GM21723 (cell line): ENCODE measurements around the gene UBE2C.

Experiments
- ATAC-seq: cut with Tn5 transposase; IDR thresholded peaks from one replicate; pipeline ENCODE4 v1.9.1; 2021; ENCODE audit warnings: mild to moderate bottlenecking, moderate library complexity; ENCODE audit not compliant: unreplicated experiment

Gene UBE2C

DNA sequence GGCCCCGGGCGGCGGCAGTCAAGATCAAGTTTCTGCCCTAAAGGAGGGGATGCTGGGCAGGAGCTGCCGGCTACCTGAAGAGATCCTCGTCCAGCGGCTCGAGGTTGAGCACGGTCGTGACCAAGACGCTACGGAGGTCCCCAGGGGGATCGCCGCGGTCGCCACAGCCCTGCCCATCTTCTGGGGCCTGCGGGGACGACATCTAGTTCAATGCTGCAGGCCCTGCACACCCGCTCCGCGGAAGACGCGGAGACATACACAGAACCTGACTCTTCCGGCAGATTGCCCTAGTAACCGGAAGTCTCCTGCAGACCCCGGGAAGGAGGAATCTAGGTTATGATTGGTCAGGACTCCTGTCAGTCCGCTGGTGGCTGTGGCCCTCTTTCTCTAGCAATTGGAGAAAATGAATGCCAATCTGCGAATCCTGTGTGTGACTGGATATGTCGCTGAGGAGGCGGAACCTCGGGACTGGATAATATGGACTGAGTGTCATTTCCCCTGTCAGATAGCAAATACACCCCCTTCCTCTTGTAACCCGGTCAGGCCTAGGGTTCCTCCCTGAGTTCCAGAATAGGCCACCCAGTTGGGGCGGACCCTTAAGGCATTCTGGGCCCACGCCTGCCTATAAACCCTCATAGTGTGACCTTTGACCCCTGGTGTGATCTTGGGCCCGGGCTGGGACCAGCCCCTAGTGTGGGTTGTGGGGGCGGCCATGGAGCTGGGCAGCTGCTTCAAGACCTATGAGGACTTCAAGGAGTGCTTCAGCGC is 44.9 kb downstream of the UBE2C start, which contains the start of the genes ACOT8 and ZSWIM3:
ACOT8 (minus strand) TSS at position 279 of the 768 bp plus-strand sequence; CDS start at position 202, 77 bp downstream.
ZSWIM3 (plus strand) TSS at position 501 of the 768 bp plus-strand sequence; CDS start at position 713, 212 bp downstream.
- peak; percentile 93 for ATAC-seq

DNA sequence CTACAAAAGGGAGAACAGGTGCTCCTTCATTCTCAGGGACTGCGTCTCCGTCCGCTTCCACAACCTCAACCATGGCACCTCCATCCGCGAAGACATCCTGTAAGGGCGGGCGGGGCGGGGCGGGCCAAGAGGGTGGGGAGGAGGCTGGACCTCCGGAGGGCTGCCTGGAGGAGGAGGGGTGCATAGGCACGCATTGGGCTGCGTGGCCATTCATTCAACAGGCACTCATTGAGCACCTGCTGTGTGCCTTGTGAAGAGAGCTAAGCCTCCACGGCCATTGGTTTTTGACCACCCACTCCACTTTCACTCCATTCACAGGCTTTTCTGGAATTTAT is 45.4 kb downstream of the UBE2C start:
- peak; percentile 30 for ATAC-seq

DNA sequence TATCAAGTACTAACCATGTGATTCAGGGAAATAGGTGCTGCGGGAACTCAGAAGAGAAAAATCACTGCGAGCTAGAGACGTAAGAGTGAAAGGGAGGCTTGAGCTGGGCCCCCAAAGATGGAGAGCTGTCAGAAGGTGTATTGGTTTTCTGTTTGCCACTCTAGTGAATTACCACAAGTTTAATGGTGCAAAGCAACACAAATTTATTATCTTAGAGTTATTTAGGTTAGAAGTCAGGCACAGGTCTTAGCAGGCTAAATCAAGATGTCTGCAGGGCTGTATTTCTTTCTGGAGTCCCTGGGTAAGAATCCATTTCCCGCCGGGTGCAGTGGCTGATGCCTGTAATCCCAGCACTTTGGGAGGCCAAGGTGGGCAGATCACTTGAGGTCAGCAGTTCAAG is 47.5 kb downstream of the UBE2C start:
- no peak for ATAC-seq

DNA sequence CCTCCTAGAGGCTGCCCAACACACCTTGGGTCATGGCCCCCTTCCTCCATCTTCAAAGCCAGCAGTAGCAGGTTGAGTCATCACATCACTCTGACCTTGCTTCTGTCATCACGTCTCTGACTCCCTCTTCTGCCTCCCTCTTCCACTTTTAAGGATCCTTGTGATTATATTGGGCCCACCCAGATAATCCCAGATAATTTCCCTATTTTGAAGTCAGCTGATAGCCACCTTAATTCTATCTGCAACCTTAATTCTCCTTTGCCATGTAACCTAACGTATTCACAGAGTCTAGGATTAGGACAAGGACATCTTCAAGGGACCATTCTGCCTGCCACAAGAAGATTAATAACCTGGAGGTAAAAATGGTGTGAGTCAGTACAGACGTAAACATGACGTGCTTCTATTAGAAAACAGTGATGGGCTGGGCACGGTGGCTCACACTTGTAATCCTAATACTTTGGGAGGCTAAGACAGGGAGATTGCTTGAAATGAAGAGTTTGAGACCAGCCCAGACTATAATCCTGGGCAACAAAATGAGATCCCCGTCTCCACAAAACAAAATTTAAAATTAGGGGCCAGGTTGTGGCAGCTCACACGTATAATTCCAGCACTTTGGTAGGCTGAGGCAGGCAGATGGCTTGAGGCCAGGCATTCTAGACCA is 48.2 kb downstream of the UBE2C start:
- ATAC-seq = no peak

DNA sequence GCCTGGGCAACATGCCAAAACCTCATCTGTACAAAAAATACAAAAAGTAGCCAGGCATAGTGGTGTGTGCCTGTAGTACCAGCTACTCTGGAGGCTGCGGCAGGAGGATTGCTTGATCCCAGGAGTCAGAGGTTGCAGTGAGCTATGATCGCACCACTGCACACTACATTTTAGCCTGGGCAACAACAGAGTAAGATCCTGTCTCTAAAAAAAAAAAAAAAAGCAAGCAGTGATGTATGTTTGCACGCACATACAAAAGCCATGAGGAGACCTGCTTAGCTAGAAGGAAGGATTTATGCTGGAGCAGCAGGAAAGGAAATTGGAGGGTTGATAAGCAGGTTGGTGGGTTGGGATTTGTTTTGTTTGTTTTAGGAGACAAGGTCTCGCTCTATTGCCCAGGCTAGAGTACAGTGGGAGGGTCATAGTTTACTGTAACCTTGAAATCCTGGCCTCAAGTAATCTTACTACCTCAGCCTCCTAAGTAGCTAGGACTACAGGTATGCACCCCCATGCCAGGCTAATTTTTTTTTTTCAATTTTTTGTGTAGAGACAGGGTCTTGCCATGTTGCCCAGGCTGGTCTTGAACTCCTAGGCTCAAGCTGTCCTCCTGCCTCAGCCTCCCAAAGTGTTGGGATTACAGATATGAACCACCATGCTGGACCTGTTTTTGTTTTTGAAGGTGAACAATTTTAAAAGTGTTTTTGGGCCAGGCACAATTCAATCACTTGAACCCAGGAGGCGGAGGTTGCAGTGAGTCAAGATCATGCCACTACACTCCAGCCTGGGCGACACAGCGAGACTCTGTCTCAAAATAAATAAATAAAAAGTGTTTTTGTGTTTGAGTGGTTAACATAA is 49.0 kb downstream of the UBE2C start:
- no peak for ATAC-seq

DNA sequence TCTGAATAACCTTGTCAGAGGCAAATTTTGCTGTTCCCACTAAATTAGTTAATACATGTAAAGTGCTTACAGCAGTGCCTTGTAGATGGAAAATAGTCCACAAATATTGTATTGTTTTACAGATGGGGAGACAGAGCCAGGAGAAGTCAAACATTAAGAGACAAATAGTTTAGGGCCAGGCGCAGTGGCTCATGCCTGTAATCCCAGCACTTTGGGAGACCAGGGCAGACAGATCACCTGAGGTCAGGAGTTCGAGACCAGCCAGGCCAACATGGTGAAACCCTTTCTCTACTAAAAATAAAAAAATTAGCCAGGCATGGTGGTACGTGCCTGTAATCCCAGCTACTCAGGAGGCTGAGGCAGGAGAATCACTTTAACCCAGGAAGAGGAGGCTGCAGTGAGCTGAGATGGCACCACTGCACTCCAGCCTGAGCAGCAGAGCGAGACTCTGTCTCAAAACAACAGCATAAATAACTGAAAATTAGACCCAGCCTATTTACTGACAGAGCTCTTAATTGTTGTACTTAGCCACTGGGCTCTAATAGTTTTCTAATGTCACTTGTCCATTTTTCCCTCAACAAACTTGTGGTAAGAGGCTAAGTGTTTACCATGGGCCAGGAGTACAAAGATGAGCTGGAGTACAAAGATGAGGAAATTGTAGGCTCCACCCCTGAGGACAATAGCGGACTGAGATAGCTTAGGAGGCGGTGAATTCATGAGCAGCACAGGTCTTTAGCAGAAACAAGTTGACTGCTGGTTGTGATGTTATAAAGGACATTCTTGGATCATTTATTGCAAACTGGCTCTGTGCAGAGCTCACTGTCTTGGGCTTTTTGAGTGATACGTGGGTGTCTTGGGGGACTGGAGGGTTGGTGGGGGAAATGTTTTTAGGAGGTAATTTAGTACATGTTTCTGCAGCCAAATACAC is 51.4 kb downstream of the UBE2C start:
- no peak for ATAC-seq

DNA sequence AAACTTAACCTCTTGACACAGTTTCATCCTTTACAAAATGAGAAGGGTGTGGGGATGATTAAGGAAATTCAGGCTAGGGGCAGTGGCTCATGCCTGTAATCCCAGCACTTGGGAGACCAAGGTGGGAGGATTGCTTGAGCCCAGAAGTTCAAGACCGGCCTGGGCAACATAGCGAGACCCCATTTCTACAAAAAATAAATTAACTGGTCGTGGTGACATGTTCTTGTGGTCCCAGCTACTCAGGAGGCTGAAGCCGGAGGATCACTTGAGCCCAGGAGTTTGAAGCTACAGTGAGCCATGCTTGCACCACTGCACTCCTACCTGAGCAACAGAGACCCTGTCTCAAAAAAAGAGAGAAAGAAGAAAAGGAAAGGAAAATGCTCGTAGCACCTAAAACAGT is 54.0 kb downstream of the UBE2C start:
- ATAC-seq = no peak
